NCI-H1694 (cell line): ENCODE data around the gene EPN2.

ENCODE experiments used
- DNase-seq: peaks from one replicate; lab custom pipeline; 2025; lab: John Stamatoyannopoulos, UW

The EPN2 gene

DNA sequence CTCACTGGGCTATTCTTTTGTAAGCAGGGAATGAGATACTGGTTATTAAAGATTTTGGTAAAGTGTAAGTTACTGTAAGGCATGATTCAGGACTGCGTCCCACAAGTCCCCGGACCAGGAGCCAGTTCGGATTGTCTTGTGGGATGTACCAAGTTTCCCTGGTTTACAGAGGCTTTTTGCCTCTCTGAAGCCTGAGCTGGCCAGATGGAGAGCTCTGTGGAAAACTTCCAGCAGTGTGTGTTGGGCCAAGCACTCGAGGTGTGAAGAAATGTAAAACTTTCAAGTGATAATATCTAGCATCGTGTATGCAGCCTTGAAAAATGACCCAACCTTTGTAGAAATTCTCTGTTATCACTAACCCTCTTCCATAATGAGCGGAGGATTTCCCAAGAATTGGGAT lies 2.4 kb downstream of the EPN2 start:
- no peak for DNase-seq

DNA sequence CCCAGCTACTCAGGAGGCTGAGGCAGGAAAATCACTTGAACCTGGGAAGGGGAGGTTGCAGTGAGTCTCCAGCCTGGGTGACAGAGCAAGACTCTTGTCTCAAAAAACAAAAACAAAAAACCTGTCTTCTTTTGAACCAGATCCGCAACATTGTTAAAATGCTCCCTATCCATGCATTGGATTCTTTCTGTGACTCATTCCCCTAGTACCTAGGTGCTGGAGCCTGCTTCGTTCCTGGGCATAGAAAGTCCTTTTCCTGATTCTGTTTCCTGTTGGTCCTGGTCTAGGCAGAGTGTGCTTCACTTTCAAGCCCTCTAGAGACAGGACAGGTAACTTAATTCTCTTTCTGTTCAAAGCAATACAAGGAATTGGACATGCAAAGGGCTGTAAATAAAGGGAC lies 5.2 kb downstream of the EPN2 start:
- no peak for DNase-seq

DNA sequence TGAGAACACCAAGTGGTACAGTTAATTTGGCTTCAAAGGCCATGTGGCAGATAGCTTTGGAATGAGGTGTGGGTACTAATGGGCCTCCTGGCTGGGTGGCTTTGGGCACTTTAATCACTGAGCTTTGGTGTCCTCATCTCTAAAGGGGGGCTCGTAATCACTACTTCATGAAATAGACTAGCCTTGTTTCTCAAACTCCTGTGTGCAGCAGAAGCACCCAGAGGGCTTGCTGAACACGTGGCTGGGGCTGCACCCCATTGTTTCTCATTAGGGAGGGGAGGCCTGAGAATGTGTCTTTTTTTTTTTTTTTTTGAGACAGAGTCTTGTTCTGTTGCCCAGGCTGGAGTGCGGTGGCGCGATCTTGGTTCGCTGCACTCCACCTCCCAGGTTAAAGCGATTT lies 5.8 kb downstream of the EPN2 start:
- DNase-seq: no peak

DNA sequence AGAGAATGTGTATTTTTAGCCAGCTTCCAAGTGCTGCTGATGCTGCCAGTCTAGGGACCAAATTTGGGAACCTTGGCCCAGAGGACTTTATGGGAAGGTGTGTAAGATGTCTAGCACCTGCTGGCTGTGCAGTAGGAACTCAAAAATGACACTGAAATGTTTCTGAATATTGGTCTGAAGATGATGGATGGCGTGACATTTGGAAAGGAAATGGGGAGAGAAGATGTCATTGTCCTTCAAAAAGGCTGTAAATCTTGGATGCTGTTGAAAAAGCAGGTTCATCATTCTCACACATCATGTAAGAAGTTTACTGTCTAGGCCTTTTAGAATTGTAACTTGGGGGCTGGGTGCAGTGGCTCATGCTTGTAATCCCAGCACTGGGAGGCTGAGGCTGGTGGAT lies 6.7 kb downstream of the EPN2 start:
- no peak for DNase-seq

DNA sequence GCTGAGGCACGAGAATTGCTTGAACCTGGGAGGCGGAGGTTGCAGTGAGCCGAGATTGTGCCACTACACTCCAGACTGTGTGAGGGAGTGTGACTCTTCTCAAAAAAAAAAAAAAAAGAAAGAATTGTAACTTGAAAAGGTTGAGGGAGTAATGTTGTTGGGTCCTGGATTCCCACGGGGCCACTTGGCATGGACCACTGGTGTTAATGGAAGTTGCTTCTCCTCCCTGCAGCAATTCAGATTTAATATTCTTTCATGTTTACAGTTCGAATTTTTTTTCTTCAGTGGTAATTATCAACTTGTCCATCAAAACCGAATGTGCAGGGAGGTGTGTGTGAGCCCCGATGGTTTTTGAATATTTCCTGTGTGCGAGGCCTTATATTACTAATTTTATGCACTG lies 7.2 kb downstream of the EPN2 start:
- no peak for DNase-seq

DNA sequence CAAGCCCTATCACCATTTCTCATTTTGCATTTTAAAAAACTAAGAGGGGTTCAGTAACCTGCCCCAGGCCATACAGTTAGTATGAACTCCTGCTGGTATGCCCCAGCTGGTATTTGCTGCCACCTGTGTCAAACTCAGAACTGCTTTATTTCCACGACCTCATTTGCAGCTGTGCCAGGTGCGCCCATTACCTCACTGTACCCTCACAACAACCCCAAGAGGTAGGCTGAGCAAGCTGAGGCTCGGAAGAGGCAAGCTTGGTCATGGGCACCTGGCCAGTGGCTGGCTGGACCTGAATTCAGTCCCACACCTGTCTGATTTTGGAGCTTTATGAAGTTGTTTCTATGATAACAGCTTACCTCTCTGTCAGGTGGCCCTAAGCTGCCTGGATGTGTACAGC lies 7.6 kb downstream of the EPN2 start:
- no peak for DNase-seq

DNA sequence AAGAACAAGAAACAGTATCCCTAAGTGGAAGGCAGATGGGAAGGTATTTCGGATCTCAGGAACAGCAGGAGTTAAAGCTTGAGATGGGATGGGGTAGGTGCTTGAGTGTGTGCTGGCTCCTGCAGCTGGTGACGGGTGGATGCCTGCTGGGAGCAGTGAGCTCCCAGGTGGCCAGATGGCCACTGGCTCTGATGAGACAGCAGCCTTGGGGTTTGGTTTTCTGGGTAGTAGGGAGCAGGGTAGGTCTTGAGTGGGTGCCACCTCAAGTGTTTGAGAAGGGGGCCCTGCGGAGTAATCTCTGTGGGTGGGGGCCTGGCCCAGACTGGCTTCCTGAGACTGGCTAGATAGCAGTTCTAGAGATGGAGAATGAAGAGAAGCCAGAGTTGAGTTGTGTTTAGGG lies 10.3 kb downstream of the EPN2 start:
- DNase-seq: peak; percentile 36

DNA sequence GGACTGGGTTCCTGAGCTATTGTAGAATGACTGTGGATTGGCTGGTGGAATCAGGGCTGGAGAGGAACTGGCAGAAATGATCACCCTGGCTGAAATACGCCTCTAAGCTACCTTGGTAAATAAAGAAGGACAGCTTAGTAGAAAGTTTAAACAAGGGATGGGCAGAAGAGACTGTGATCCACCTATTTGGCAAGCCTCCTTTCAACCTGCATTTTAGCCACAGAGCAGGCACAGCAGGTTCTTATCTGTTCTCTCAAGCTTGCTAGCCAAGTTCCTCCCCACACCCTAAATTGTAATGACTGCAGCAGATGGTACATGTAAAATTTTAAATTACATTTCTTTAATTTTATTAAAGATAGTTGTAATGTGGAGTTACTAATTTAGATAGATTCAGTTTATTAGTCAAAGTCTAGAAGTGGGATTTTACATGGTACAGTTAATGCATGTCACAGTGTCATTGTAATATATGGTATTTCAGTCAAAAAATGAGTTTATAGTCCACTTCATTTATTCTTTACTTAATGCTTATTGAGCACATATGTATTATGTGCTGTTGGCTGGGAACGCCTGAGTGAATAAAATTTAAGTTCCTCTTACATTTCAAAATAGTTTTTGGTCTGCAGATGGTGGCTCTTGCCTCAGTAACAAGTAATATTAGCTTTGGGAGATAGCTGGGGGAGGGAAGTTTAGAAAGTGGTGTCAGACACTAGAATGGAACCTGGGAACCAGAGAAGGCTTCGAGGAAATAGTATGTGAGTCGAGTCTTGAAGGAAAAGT lies 11.2 kb downstream of the EPN2 start:
- DNase-seq: peak; percentile 33

DNA sequence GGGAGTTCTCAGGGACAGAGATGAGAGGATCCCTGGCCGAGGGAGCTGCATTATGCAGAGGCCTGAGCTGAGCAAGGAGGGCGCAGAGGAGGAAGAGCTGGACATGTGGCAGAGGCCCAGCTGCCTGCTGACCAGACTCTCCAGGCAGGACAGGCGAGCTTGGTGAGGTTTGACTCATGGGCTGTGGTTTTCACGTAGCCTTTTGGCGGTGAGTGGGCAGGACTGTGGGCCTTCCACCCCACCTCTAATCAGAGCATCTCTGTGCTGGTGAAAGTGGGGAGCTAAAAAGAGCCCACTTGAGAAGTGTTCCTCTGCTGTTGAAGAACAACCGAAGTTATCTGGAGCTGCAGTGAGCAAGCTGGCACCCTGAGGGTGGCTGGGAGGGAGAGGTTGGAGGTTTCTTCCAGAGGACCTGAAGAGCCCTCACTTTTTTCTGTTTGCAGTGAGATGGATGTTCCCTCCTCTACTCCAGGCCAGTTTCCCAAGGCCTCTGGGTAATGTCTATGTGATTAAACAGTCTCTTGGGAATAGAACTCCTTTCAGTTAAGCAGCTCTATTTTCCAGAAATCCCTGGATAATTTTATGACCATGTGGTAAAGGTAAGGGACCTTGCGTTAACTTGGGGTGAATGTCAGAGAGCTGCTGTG lies 11.9 kb downstream of the EPN2 start:
- no peak for DNase-seq

DNA sequence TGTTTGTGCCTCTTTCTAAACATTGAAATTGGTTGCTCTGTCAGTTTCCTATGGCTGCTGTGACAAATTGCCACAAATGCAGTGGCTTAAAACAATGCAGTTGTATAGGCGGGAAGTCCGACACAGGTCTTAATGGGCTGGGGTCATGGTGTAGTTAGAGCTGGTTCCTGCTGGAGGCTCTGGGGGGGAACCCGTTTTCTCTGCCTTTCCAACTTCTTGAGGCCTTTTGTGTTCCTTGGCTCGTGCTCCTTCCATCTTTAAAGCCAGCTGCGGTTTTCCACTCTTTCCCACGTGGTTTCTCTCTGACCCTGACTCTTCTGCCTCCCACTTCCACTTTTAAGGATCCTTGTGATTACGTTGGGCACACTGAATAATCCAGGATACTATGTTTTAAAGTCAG lies 12.5 kb downstream of the EPN2 start:
- no peak for DNase-seq

DNA sequence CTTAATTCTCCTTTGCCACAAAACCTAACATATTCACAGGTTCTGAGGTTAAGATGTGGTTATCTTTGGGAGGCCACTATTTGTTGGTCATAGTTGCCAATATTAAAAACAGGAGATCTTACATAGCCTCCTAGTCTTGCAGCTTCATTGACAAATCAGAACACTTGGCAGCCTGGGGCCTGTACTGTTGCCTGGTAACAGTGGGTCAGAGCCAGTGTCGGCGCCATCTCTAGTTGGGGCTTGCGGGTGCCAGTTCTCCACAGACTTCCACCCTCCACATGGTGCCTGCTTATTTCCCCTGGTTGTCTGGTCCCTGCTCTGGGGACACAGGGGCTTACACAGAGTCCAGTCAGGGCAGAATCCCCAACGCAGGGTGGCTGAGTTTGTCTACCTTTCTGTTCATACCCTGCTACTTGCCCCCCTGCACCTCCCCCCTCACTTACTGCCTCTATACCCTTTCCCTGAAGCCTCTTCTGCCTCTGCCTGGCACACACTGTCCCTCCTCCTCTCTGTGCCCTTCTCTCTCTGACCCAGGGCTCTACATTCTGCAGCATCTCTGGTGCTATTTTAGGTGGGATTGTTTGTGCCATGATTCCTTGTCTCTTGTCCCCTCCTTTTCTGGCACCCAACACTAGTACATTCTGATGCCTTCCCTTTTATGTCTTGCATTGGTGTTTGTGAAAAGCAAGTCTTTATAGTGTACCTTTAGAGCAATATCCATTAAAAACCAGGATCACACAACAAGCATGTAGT lies 13.4 kb downstream of the EPN2 start:
- DNase-seq: peak; percentile 65

DNA sequence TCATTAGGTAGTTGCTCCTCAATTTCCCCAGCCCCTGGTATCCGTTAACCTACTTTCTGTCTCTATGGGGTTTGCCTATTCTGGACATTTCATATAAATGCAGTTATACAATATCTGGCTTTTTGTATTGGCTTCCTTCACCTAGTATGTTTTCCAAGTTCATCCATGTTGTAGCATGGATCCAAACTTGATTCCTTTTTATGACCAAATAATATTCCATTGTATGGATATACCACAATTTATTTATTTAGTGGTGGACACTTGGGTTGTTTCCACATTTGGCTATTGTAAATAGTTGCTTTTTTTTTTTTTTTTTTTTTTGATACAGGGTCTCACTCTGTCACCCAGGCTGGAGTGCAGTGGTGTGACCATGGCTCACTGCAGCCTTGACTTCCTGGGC lies 15.9 kb downstream of the EPN2 start:
- no peak for DNase-seq

DNA sequence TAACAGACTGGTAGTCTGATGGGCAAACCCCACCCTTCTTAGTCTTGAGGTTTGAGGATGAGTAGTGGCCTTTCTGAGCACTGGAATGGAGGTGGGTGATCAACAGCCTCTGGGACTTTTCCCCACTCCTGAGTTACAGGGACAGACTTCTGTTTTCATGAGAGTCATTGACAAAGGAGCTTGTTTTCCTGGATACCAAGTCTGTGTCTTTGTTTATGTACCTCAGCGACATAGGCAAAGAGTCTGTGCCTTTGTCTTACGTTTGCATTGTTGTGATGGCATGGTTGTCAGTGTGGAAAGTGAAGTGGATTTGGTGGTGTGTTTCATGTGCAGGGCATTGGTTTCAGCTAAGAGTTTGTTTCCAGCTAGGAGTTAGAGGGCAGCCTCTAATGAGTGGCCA lies 17.5 kb downstream of the EPN2 start:
- DNase-seq: no peak

DNA sequence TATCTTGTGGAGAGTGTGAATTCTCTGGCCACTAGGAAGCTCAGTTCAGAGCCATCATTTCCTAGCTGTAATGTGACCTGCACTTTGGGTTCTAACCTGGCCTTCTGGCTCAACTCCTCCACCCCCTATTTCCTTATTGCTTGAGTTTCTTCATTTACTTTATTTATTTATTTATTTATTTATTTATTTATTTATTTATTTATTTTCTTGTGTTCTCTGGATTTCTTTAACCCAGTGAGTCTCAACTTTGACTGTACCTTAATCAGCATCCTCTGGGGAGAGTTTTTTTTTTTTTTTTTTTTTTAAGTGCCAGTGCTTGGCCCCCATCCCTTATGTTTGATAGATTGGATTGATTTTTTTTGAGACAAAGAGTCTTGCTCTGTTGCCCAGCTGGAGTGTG lies 18.1 kb downstream of the EPN2 start:
- DNase-seq: no peak

DNA sequence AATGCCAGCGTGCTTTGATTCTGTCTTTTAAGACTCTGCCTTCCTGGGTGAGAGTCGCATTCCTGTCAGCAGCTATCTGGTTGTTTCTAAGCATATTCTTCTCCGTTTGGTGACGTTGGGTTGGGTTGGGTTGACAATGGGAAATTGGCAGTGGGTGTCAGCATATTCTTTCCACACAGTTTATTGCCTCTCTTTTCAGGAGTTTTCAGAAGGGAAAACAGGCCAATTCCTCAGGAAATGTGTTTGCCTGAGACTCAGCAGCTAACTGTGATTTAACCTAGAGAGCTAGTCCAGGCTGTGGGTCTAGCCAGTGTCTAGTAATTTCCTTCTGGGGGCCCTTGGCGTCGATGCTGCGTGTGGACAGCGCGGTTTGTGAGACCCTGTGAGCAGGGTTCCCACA lies 21.2 kb downstream of the EPN2 start:
- DNase-seq: no peak

DNA sequence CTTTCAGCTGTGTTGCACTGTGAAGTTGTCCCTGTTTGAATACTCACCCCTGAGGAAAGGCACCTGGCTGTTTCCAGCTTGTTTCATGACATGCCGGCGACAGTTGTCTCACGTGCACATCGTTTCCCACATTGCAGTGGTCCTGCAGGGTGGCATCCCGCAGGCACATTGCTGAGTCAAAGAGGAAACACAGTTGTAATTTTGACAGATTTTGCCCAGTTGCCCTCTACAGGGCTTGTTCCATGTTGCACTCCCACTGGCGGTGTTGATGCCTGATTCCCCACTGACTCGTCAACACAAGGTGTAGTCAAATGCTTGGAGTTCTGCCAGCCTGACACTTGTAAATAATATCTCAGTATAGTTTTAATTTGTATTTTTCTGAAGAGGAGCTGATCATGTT lies 23.8 kb downstream of the EPN2 start:
- peak; percentile 47 for DNase-seq

DNA sequence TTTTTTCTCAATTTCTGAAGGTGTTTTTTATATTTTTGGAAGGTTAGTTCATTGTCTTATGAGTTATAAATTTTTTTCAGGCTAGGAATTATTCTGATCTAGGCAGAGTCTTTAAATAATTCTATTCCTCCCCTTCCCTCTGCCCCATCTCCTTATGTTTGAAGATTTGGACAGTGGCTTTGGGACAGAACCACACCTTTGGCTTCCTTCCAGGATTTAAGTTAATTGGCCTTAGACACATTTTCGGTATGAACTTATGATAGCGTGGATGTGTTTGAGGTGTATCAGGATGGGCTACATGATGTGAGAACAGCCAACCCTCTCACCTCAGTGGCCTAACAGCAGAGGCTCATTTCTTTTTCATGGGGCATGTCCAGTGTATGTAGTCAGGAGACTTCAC lies 24.3 kb downstream of the EPN2 start:
- no peak for DNase-seq

DNA sequence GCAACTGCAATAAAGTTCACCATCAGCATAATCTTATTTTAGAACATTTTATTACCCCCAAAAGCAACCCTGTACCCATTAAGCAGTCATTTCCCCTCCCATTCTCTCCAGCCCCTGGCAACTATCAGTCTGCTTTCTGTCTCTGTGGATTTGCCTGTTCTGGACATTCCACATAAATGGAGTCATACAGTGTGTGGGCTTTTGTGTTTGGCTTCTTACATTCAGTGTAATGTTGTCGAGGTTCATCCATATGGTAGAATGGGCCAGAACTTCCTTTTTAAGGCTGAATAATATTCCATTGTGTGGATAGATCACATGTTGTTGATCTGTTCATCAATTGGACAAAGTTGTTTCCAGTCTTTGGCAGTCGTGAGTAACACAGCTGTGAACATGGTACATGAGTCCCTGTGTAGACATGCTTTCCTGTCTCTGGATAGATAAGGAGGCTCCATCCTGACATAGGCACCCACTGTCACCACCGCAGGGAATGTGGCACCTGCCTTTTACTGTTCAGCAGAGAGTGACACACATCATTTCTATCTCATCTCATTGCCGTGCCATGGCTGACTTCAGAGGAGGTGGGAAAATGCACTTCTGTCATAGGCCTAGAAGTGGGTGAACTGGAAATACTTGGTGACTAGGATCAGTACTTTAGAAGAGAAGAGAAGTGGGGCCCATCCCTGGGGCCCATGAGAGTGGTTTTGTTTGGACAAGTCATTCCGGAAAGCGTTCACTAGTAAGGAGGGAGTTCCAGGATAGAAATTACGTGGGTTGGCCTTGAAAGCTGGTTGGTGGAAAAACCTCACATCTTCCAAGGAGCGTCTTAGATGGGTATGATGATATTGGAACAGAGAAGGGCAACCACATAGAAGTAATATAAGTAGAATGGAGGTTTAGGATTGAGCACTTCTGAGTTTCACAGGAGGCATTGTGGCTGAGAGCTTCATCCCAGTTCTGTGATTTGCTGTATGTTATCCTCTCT lies 25.8 kb downstream of the EPN2 start:
- DNase-seq: no peak

DNA sequence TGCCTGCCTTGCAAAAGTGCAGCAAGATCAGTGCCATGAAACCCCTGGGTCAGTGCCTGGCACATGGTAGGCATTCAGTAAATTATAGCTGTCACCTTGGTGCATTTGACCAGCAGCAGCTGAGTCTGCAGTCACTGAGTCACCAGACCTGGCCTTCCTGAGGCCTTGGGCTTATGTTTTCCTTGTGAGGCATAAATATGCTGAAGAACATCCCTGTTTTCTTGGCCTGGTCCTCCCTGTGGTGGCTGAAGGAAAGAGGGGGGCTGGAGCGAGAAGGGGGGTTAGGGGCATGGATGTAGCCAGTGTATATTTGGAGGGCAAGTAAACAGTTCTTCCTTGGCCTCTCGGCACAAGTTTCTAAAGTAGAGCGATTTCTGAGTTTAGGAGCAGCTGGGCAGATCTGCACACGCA lies 26.5 kb downstream of the EPN2 start:
- DNase-seq: no peak

DNA sequence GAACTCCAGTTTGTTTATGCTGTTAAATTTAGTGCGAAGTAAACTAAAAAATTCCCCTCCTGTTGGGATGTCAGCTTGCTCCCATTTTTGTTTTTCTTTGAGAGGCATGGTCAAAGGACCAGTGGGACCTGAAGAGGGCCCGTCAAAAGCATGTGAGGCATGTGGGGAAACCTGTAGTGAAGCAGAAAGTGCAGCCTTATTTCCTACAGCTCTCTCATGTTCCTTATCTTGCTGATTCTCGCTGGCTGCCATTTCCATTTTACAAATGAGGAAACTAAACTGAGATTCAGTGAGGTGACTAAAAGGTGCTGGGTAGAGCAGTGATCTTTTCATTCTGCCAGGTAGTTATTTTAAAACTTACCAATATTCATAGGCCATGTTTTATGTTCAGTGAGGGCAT lies 27.1 kb downstream of the EPN2 start:
- DNase-seq: no peak

DNA sequence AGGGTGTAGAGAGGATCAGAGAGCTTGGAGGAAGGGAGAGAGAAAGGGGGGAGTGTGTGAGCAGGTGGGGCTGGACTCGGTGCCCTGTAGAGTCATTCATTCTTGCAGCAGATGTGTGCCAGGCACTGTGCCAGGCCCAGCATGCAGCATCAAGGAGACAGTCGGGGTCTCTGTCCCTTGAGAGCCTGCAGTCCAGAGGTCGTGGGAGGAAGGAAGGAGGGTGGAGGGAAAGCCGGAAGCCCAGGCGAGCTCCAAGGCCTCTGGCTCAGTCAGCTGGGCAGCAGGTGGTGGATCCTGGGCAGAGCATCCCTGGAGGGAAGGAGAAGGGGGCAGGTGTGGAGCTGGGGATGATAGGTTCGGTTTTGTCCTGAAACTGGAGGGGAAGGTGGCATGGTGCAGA lies 27.5 kb downstream of the EPN2 start:
- peak; percentile 16 for DNase-seq

DNA sequence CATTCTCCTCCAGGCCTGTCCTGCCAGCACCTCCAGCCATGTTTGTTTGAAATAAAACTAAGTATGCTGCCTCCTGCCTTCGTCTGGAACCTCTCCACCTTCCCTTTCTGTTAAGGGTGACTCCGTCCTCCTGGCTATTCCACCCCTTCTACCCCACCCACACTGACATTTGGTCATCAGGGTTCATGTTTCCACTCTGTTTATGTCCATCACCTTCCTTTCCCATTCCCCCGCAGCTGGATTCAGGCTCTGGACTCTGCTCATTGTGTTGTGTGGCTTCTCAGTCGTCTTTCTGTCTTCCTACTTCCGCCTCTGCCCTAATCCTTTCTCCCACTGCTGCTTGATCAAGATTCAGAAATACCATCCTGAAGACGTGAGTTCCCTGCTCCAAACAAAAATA lies 28.6 kb downstream of the EPN2 start:
- no peak for DNase-seq
